Stimulated activated CD4-positive, alpha-beta T cell treated with anti-CD3 and anti-CD28 coated beads, Interleukin-15, amount 100 ng/mL, for 1 hour (primary cell): ENCODE data around the gene SLC16A1.
"Not testable (repeated sequence)": the region's sequence is repeated elsewhere in the genome, so short reads cannot be mapped to it uniquely, and the experiment has no call there.

Source experiments
- DNase-seq, 2 donors: peaks; one replicate each; pipeline ENCODE4 v3.0.0-alpha.2; 2020; ENCODE audit warnings: low read depth in 1 of 2, low spot score in 1 of 2

The SLC16A1 gene

GRCh38 chr1:112926858-112927257 lies 29.1 kb downstream of the SLC16A1 start:
- no peak for DNase-seq

GRCh38 chr1:112925015-112925414 lies 31.0 kb downstream of the SLC16A1 start:
- no peak for DNase-seq

GRCh38 chr1:112923959-112924349 lies 32.0 kb downstream of the SLC16A1 start:
- DNase-seq: no peak

GRCh38 chr1:112923234-112923958 lies 32.6 kb downstream of the SLC16A1 start:
- DNase-seq: no peak

GRCh38 chr1:112911506-112912220 lies 44.3 kb downstream of the SLC16A1 start:
- DNase-seq: no peak

- no peak for DNase-seq
Measured at GRCh38 chr1:112909847-112910246, 46.1 kb downstream of the SLC16A1 start.

- no peak for DNase-seq
Measured at GRCh38 chr1:112906150-112906698, 49.8 kb downstream of the SLC16A1 start.

GRCh38 chr1:112905395-112906149 lies 50.4 kb downstream of the SLC16A1 start:
- DNase-seq: no peak

- DNase-seq: no peak
Measured at GRCh38 chr1:112904831-112905261, 51.1 kb downstream of the SLC16A1 start.

- peak in 1 of 2 donors; percentile 8 for DNase-seq
Measured at GRCh38 chr1:112904071-112904830, 51.7 kb downstream of the SLC16A1 start.

- DNase-seq: no peak
Measured at GRCh38 chr1:112902221-112902620, 53.8 kb downstream of the SLC16A1 start.

- no peak for DNase-seq
Measured at GRCh38 chr1:112901387-112901786, 54.6 kb downstream of the SLC16A1 start.

GRCh38 chr1:112896783-112897182 lies 59.2 kb downstream of the SLC16A1 start:
- DNase-seq: no peak

- DNase-seq: no peak
Measured at GRCh38 chr1:112894561-112895011, 61.4 kb downstream of the SLC16A1 start.

- no peak for DNase-seq
Measured at GRCh38 chr1:112894010-112894292, 62.0 kb downstream of the SLC16A1 start.

GRCh38 chr1:112893288-112894009 lies 62.5 kb downstream of the SLC16A1 start:
- no peak for DNase-seq

- DNase-seq: not testable (repeated sequence)
Measured at GRCh38 chr1:112889906-112890305, 66.1 kb downstream of the SLC16A1 start.

GRCh38 chr1:112889052-112889768 lies 66.8 kb downstream of the SLC16A1 start:
- no peak for DNase-seq

GRCh38 chr1:112888630-112889029 lies 67.4 kb downstream of the SLC16A1 start:
- DNase-seq: no peak
